Osteoblast (primary cell): ENCODE results near the gene NOL4L. TPM values are rescaled to one million over a fixed set of nuclear protein-coding genes. Genes with fewer than 3 reads are reported as not detected.

Experiments
- DNase-seq: peaks from one replicate; pipeline ENCODE4 v3.0.0; 2011; ENCODE audit warnings: low spot score, mixed read lengths; ENCODE audit not compliant: insufficient read length; ENCODE audit errors: missing footprints
- H2AFZ ChIP-seq: 2 replicates; pipeline ENCODE4 v1.6.0; 2011; ENCODE audit warnings: mild to moderate bottlenecking, low read length
- H3K27ac ChIP-seq: 2 replicates; pipeline ENCODE4 v1.5.1; 2011; ENCODE audit warnings: mild to moderate bottlenecking, low read depth, low read length, moderate library complexity
- H3K27me3 ChIP-seq: 2 replicates; pipeline ENCODE4 v1.6.0; 2012; ENCODE audit warnings: mild to moderate bottlenecking, control low read depth, inconsistent platforms, low read length, moderate library complexity; ENCODE audit not compliant: insufficient read depth
- H3K36me3 ChIP-seq: 2 replicates; pipeline ENCODE4 v1.5.1; 2011; ENCODE audit warnings: mild to moderate bottlenecking, low read length, control low read depth, moderate library complexity; ENCODE audit not compliant: insufficient read depth
- H3K4me1 ChIP-seq: 2 replicates; pipeline ENCODE4 v1.5.1; 2011; ENCODE audit warnings: mild to moderate bottlenecking, low read length, control low read depth, moderate library complexity; ENCODE audit not compliant: insufficient read depth
- H3K4me2 ChIP-seq: 2 replicates; pipeline ENCODE4 v1.6.0; 2011; ENCODE audit warnings: mild to moderate bottlenecking, low read length; ENCODE audit not compliant: insufficient read depth
- H3K4me3 ChIP-seq: fragments of 200-600 bp; sonication (generic); 3 replicates; pipeline ENCODE4 v1.5.1; 2012; ENCODE audit warnings: mild to moderate bottlenecking, low read length, inconsistent platforms; ENCODE audit not compliant: insufficient read depth
- H3K79me2 ChIP-seq: 2 replicates; pipeline ENCODE4 v1.6.0; 2012; ENCODE audit warnings: mild to moderate bottlenecking, low read length, control low read depth, inconsistent platforms; ENCODE audit not compliant: insufficient read depth
- H3K9me3 ChIP-seq: 2 replicates; pipeline ENCODE4 v1.5.1; 2011; ENCODE audit warnings: low read depth, low read length, control low read depth
- H4K20me1 ChIP-seq: 2 replicates; pipeline ENCODE4 v1.6.0; 2012; ENCODE audit warnings: mild to moderate bottlenecking, low read length, control low read depth; ENCODE audit not compliant: insufficient read depth
- CTCF ChIP-seq: IDR thresholded peaks from 2 replicates; pipeline ENCODE4 v1.5.1; 2011; ENCODE audit warnings: mild to moderate bottlenecking, low read depth, low read length, moderate library complexity; ENCODE audit errors: extremely low read depth
- total RNA-seq: library from RNA; depleted of rRNA; stranded (reverse); fragments of >200 nt; gene quantifications from 2 replicates; pipeline ENCODE4 v1.2.3, GENCODE V29; 2012

NOL4L gene
- total RNA-seq, 1 donor: 6.2 TPM

GRCh38 chr20:32396646-32397160 lies 188.4 kb downstream of the NOL4L start:
- no peak for TF ChIP-seq CTCF
- Histone ChIP-seq H3K79me2 (peaks cover 92% of the 10 kb centered on the region), H3K9me3 (no peaks in the 10 kb centered on the region), H3K4me1 (no peaks in the 10 kb centered on the region), H3K4me2 (no peak overlapping the region), H4K20me1 (peaks cover 27% of the 10 kb centered on the region), H3K36me3 (peaks cover 2% of the 10 kb centered on the region), H3K27ac (no peak overlapping the region), H3K27me3 (no peaks in the 10 kb centered on the region), H2AFZ (no peak overlapping the region), H3K4me3 (no peak overlapping the region)
- no peak for DNase-seq

- H3K9me3 ChIP-seq: no peaks in the 10 kb centered on the region
- H3K79me2 ChIP-seq: peaks cover 92% of the 10 kb centered on the region
- H3K4me3 ChIP-seq: no peak overlapping the region
- no peak for TF ChIP-seq CTCF
- H3K27ac ChIP-seq: no peak overlapping the region
- H4K20me1 ChIP-seq: peaks cover 13% of the 10 kb centered on the region
- H2AFZ ChIP-seq: no peak overlapping the region
- H3K27me3 ChIP-seq: no peaks in the 10 kb centered on the region
- H3K36me3 ChIP-seq: peaks cover 10% of the 10 kb centered on the region
- no peak overlapping the region for H3K4me2 ChIP-seq
- no peaks in the 10 kb centered on the region for H3K4me1 ChIP-seq
- no peak for DNase-seq
These were observed 190.1 kb downstream of the NOL4L start for GRCh38 chr20:32395066-32395465.

Other genes with a start within 250 kb of the NOL4L start
- 64.2 and 68.8 TPM in 2 replicates for gene ASXL1, start 227.0 kb downstream of the NOL4L start, total RNA-seq
- under 0.01 and 0.29 TPM in 2 replicates for gene C20orf203, start 88.6 kb upstream of the NOL4L start, total RNA-seq
- 61.2 and 69.2 TPM in 2 replicates for gene COMMD7, start 158.1 kb upstream of the NOL4L start, total RNA-seq
- 2.4 and 2.5 TPM in 2 replicates for gene DNMT3B, start 177.1 kb upstream of the NOL4L start, total RNA-seq
- gene MAPRE1, start 234.6 kb upstream of the NOL4L start, total RNA-seq: 74.8 and 80.3 TPM in 2 replicates